Epithelial cell of proximal tubule (primary cell): ENCODE measurements around the gene CDH20. TPM values are rescaled to one million over a fixed set of nuclear protein-coding genes. Genes with fewer than 3 reads are reported as not detected.
"Not testable (repeated sequence)": the region's sequence is repeated elsewhere in the genome, so short reads cannot be mapped to it uniquely, and the experiment has no call there.

Experiments used
- DNase-seq: peaks from one replicate; pipeline ENCODE4 v3.0.0-alpha.2; 2011; ENCODE audit warnings: low read depth
- H3K4me3 ChIP-seq: 2 replicates; pipeline ENCODE4 v1.5.1; 2011; ENCODE audit warnings: low read depth, mild to moderate bottlenecking, low read length
- total RNA-seq: library from RNA; depleted of rRNA; stranded (reverse); fragments of >200 nt; gene quantifications from 2 replicates; pipeline ENCODE4 v1.2.3, GENCODE V29; 2015
- TF ChIP-seq, protein P1 (sequence below): conservative IDR thresholded peaks from 2 replicates; pipeline ENCODE4 v1.5.1; 2012; ENCODE audit warnings: low read depth, mild to moderate bottlenecking, low read length

The CDH20 gene
- total RNA-seq, 1 donor from 2014 or later, result not detected

- no peak overlapping the region for H3K4me3 ChIP-seq
- TF ChIP-seq, protein P1, sequence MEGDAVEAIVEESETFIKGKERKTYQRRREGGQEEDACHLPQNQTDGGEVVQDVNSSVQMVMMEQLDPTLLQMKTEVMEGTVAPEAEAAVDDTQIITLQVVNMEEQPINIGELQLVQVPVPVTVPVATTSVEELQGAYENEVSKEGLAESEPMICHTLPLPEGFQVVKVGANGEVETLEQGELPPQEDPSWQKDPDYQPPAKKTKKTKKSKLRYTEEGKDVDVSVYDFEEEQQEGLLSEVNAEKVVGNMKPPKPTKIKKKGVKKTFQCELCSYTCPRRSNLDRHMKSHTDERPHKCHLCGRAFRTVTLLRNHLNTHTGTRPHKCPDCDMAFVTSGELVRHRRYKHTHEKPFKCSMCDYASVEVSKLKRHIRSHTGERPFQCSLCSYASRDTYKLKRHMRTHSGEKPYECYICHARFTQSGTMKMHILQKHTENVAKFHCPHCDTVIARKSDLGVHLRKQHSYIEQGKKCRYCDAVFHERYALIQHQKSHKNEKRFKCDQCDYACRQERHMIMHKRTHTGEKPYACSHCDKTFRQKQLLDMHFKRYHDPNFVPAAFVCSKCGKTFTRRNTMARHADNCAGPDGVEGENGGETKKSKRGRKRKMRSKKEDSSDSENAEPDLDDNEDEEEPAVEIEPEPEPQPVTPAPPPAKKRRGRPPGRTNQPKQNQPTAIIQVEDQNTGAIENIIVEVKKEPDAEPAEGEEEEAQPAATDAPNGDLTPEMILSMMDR, result no peak
- DNase-seq, result no peak
These were observed 31.7 kb downstream of the CDH20 start for GRCh38 chr18:61364953-61365352.

- no peak overlapping the region for H3K4me3 ChIP-seq
- no peak for DNase-seq
- TF ChIP-seq, protein P1, result no peak
These were observed 34.8 kb downstream of the CDH20 start for GRCh38 chr18:61368001-61368400.

GRCh38 chr18:61369671-61370070 is 36.4 kb downstream of the CDH20 start:
- DNase-seq, H3K4me3 ChIP-seq: not testable (repeated sequence)

DNA sequence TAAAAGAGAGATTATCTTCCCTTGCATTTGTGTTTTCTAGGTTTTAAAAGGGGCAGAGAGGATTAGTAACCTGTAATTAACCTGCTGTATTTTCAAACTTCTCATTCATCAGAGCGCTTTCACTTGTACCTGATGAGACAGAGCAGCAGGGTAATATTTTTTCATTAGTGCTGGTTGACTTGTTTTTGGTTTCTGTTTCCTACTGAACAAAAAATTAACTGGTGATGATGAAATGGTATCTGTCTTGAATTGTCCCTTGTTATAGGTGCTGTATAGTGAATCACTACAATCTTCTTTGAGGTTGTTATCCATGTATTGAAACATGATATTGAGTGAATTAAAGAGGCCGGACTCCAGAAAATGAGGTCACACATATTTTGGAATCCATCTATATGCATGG is 37.9 kb downstream of the CDH20 start:
- DNase-seq, result no peak

DNA sequence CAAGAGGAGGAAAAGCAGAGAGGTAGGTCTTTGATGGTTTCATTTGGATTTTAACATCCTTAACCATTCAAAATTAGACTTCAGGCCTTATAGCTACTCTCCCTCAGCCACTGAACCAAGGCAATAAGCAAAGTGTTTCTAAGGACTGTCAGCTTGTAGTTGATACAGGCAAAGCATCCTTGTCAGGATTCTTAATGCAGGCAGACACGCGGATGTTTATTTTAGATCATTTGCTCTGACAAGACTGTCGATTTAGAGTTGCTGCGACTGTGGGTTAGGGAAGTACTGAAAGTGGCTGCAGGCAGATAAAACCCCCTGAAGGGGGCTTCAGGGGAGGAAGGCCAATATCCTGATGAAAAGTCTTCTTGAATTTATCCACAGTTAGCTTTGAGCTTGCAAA is 46.6 kb downstream of the CDH20 start:
- TF ChIP-seq, protein P1, result no peak
- H3K4me3 ChIP-seq, result no peak overlapping the region
- no peak for DNase-seq

More for the DNA sequence above, 37.9 kb downstream of the CDH20 start:
- H3K4me3 ChIP-seq, result no peak overlapping the region
- TF ChIP-seq, protein P1, result no peak

DNA sequence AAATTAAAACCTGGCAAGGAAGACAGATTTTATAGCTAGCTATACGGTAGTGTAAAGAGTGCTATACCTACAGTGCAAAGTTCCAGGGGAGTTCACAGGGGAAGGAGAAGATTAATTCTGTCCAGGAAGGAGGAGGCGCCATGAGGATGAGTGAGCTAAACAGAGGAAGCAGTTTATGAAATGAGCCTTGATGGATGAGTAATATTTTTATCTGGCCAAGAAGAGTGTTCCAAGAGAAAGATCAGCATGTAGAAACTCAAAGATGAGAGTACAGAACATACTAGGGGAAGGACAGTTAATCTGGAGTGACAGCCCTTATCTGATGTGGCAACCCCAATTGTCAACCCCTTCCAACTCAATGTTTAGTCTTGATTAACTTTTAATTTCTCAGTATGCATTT is 54.8 kb downstream of the CDH20 start:
- TF ChIP-seq, protein P1, result no peak

DNA sequence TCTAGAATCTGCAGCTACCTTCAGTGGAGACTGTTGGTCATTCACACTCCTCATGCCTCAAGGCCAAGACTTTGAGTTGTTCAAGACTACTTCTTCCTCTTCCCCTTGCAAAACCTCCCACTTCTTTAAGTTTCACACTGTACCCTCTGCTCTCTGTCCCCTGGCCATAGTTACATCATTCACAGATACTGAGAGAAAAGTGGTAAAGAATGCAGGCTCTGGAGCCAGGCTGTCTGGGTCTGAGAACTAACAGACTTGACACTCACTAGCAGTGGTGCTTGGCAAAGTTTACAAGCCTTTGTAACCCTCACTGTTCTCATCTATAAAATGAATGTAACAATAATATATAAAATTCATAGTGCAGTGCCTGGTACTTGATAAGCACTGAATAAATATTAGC is 61.8 kb downstream of the CDH20 start:
- no peak overlapping the region for H3K4me3 ChIP-seq
- TF ChIP-seq, protein P1, result no peak
- no peak for DNase-seq

More for the DNA sequence above, 54.8 kb downstream of the CDH20 start:
- no peak overlapping the region for H3K4me3 ChIP-seq
- DNase-seq, result no peak
